Hematopoietic multipotent progenitor cell treated with erythropoietin and hydrocortisone succinate and interleukin-3 and kit ligand, for 15 days (in vitro differentiated cells): Measurements from ENCODE around the gene GCG.
A peak's percentile ranks its signal among the peaks of the same experiment; 100 is the strongest.

Source experiments
- DNase-seq: peaks from one replicate; pipeline ENCODE4 v3.0.0-alpha.2; 2015; ENCODE audit warnings: low spot score

The GCG gene

DNA sequence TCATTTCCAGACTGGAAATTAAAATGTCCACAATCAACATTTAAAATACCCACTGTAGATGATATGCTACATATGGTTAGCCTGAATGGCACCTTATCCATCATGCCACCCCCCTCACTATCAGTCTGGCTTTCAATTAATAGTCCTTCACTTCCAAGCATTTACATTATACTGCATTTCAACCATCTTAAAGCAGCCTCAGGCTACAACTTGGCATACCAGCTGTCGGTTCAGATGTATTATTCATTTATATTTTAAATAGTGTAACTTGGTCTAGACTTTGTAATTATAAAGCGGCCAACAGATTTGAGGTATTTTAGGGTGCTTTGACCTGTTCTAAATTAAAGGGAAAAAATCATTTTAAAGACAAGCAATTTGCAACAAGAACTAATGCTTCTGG, 2.6 kb downstream of the GCG start:
- DNase-seq = no peak

DNA sequence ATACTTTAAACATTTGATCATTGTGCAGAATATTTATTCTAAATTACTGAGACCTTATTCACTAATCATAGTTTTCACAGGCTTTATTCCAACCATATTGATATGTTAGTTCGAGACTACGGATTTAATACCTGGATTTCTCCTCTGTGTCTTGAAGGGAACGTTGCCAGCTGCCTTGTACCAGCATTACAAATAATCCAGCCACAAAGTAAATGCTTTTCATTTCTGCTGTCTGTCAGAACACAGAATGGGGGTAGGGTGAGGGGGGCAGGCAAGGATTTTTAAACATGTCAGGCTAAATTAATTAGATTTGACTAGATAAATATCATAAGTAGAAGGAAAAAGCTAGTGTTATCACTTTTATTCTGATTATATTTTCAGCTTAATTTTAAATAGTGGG, 3.1 kb downstream of the GCG start:
- DNase-seq = no peak

DNA sequence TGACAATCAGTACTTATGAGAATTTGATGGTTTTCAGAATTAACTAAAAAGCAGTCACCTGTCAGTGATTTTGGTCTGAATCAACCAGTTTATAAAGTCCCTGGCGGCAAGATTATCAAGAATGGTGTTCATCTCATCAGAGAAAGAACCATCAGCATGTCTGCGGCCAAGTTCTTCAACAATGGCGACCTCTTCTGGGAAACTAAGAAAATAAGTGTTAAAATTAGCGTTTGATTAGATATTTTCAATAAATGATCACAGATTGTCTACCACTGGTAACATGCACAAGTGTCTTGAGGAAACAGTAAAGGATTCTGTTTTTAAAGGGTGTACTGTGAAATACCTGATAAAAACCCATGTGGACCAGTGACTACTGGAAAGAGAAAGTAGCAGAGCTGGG, 8.1 kb downstream of the GCG start:
- no peak for DNase-seq

DNA sequence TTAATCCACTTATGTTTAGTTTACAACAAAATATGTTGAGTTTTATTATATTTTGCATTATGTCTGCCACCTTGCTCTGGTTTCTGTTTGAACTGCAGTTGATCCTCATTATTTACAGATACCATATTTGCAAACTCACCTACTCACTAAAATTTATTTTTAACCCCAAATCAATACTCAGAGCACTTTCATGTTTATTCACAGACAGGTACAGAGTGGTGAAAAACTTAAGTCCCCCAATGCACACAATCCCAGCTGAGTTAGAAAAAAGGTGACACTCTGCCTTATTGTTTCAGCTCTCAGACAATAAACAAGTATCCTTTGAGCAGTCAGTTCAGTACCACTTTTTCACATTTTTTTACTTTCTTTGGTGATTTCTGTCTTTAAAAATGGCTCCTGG, 13.7 kb downstream of the GCG start:
- no peak for DNase-seq

DNA sequence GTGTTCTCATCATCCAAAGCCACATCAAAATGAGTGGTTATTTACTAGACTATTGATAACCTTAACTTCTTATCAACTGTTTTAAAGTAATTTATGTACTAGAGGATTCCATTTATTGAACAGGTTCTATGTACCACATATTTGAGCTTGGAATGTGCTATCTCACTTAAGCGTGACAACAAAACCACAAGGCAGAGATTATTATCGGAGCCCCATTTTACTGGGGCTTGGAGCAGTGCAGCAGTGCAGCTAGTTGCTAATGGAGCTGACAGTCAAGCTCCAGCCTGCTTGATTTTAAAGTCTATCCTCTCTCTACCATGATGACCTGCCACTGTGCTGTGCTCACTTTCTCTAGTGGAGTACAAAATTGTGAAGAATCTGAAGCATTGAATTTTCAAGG, 24.6 kb downstream of the GCG start:
- DNase-seq = no peak

DNA sequence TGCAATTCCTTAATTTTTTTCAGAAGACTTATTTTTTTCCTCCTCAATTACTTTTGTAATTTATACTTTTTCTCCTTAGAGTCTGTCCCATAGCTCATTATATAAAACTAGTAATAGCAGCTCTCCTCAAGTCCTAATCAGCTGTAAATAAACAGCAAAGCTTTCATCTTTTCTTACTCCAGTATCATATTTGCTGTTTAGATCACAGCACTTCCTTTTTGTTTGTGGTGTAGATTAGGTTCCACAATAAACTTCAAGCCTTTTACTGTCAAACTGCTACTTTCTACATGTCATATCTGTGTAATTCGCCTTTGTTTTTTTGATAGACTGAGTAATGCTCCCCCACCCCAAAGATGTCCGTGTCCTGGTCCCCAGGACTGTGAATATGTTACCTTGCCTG, 25.5 kb downstream of the GCG start:
- no peak for DNase-seq

DNA sequence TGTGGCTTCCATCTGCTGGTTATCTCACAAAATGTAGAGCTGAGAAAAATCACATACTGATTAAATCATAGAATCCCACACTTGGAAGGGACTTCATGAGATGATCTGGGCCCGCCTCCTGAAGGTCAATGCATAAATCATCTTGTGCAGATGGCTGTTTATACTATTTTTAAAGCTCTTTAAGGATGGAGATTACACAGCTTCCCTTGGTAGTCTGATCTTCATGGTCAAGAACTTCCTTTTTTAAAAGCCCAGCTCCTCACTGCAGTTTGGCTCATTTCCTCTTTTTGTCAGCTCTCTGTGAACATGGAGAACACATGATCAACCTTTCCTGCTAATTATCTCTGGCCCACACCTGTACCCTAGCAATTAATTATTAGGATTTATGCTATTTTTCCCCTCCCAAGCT, 25.9 kb downstream of the GCG start:
- no peak for DNase-seq

DNA sequence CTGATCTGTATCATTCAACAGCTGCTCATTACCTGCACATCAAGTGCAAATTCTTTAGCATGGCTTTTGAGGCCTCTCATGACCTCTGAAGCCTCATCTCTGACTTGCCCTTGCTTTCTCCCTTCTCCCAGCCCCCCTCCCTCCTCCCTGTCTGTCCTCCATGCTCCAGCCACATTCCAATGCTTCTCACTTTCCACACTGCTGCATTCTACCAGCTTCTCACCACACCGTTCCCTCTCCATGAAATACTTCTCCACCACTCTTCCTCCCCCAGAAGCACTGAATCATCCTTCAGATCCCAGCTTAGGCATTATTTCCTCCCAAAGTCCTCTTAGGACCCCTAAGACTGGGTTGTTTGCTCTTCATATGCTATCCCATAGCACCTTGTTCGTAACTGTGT, 26.9 kb downstream of the GCG start:
- no peak for DNase-seq

DNA sequence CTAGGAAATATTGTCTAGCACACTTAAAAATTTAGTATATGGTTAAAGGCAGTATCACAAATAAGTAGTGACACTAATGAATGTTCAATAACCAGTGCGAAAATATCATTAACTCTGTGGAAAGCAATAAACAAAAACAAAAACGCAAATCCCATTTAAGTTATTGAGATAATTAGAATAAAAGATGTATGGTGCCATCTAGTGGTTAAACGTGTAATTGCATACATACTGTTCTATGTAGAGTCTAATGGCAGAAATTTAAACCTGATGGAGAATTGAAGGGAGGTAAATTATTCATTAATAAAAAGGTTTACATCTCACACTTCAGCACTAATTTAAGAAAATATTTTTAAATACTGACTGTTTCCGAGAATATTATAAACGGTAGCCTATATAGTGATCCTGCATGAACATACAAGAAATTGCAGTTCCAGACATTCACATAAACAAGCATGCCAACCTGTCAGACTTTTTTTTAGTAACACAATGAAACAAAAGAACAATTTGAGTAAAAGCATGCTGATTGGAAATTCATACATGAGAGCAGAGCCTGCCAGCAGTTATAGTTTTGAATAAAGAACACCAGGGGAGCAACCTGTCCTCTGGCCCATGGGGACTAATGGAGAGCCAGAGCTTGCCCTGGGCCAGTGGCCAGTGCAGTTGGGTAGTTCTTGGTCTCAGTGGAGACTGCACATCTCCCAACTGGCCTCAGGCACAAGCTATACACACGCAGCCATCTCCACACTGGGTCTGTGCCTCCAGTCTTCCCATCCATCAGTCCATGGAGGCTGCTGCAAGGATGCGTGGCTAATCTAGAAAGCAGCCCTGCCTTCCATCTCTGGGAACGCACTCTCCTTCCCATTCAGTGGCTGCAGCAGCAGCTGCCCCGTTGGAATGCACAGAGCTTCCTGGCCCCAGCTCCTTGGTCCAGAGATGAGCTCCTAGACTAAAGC, 28.0 kb downstream of the GCG start:
- DNase-seq = peak; percentile 68

DNA sequence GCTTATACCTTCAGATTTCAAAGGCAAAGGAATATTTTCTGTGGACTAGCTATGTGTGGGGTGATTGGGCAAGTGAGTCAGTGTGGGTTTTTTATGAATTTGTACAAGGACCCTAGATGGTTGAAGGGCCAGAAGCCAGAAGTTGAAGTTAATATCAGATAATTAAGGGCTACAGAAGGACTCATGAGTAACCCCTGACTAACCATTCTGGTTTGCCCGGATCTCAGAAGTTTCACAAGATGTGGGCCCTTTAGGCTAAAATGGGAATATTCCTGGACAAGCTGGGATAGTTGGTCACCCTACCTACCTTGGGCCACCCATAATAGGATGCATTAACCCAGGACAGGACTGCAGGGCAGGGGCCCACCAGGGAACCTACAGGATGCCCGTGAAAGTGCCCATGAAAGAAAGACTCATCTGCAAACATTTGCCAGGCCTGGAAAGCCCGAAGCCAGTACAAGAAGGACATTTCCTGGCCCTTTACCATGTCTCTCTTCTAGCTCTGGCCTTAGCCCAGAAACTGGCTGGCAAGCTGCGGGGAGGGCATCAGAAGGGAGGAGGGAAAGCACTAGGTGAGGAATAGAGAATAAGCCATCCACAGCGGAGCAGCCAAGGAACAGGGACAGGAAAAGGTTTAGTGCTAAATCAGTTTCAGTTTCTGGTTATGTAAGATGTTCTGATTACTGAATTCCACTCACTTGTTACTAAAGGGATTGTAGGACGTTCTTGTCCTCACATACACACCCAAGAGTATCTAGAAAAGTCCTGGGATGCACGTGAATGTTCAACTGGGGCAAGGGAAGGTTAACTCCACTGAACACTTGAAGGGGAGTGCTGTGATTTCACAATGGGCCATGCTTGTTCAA, 33.6 kb downstream of the GCG start:
- no peak for DNase-seq

DNA sequence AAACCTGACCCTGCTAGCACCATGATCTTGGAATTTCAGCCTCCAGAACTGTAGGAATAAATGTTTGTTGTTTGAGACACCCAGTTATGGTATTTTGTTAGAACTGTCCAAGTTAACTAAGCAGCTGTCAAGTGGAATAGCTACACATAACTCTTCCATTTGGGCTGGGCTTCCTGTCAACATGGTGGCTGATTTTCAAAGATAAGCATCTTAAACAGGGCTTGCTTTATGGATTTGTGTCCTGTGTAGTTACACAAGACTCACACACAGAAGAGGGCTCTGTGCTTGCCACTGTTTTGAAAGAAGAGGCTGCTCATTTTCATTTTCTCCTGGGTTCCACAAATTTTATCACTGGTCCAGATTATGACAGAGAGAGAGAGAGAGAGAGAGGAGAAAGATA, 35.7 kb downstream of the GCG start:
- no peak for DNase-seq

DNA sequence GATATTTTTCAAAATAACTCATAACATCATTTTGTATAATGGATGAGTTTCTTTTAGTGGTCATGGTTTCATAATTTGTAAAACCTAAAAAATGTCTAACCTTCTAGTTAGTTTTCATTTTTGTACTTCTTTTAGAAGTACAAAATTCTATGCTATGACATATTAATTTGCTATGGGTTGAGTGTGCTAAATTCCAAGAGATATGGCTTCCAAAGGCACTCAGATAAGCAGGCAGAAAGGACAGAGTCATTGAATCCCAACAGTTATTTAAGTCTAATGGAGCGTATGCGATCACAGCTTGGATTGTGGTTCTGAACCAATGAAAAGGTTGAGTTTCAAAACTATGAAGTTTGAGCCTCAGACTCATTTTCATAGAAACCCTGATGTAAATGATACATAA, 37.0 kb downstream of the GCG start:
- DNase-seq = no peak

DNA sequence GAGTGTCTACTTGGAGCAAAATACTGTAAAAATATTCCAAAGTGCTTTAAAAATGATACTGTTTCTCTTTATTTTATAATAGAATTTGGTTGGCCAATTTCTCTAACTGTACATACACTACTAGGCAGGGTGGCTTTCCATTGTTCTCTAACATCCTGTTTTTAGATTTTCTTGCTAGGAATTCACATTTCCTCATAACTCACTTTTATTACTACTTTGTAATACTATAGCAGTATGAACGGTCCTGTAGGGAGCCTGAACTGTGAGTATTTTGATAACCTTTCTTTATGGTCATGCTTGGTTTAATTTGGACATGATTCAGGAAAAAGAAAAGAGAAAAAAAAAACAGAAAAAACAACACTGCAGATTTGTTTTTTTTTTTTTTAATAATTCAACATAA, 37.8 kb downstream of the GCG start:
- DNase-seq = no peak

DNA sequence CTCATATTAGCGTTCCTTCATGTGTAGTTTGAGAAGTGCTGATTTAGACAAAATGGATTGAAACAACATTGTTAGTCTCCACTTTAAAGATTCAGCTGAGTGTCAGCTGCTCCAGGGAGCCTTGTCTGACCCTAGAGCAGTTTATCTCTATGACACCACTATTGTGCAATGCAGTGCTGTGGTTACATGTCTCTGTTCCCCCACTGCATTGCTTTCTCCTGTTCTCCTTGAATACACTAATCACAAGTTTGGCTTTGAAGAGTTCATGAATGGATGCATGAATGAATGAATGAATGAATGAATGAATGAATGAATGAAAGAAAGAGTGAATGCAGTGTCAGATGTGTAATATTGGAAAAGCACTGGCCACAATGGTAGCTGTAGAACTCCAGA, 38.3 kb downstream of the GCG start:
- no peak for DNase-seq

DNA sequence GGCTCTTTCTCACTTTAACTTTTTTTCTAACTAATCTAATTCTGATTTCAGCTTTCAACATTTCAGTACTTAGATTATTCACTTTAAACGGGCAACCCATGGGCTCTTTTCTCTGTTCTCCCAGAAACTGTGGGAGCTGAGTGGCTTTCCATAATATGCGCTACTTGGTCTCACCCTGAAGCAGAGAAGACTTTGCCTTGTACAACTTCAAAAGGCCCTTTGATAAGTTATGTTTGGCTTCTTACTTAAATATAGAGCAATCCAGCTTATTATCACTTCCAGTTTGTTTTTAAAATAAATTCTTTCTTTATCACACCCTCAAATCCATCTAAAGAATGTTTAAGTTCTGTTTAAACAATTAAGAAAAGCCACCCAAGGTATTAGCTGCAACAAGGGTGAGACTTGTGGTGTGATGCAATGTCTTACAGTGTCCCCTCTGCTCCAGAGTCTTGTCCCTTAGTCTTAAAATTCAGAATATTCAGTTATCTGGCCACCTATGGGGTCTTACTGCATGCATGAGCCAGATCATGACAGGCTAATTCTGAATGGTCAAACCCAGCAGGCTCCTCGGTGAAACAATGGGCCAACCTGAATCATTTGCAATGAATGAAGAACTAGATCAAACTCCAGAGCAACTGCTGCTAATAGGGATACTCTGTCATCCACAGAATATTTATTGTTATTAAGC, 38.8 kb downstream of the GCG start:
- no peak for DNase-seq

DNA sequence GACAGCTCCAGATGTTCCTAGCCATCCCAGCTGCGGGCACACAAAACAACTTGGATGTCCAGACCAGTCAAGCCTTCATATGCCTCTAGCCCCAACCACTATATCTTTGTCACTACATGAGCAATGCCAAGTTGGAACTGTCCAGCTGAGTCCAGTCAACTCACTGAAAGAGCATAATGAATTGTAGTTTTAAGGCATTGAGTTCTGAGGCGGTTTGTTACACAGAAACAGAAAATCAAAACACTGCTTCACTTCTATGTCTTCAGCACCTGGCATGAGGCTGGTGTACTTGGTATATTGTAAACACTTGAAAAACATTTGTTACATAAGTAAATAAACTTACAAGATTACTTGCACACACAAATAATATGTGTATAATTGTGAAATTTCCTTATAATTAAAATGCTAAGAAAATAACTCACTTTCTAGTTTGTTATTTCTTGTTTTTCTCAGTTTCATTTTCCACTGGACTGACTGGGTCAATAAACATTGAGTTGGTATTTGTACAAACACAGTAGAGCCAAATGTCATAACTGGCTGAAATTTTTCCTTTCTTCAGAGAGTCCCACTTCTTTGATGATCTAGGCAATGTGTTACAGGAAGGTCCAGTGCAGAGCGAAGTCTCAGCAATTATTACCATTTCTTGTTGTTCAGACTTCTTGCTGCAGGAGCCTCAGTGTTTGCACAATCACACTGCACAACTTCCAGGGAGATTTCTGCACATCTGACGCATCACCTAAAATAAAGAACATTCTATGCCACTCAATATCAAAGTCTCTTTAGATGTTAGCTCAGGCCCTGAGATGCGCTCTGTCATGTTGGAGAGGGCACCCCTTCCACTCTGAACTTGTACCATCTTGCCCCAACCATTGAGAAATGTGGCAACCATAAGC, 39.8 kb downstream of the GCG start:
- no peak for DNase-seq

DNA sequence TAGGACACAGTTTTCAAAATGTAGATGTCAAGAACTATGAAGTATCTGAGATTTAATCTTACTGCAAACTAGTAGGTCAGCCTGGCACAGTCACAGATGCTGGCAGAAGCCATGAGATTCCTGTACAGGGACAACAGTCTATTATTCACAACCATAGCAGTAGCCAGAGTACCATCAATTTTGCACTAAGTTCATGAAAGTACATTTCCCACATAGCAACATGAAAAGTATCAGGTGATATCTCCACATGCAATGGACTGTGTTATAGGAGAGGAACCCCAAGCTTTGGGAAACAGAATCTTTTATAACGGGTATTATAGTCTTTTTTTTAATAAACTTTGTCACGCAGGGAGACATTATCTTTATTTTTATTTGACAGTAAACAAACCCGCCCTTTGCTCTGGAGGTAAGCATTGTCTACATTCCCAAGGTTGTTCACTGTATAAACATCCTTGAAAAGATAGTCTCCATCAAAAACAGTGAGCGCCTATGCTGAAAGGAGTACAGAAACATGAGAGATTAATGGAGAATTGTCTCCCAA, 44.6 kb downstream of the GCG start:
- DNase-seq = no peak

DNA sequence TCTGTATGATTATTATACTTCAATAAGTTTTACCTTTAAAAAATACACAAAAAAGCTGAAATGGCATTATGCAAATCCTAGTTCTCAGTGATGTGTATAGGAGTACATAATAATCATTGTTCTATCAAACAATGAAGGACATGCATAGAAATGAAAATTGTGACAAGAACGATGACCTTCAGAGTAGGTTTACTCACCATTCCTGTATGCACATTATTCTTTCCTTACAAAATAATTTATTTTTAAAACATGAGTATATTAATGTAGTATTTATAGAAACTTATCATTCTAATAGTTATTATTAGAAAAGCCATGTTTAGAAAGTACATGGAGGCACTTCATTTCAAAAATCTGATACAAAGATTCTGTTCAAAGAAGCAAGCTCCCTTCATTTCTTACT, 45.3 kb downstream of the GCG start:
- DNase-seq = no peak

DNA sequence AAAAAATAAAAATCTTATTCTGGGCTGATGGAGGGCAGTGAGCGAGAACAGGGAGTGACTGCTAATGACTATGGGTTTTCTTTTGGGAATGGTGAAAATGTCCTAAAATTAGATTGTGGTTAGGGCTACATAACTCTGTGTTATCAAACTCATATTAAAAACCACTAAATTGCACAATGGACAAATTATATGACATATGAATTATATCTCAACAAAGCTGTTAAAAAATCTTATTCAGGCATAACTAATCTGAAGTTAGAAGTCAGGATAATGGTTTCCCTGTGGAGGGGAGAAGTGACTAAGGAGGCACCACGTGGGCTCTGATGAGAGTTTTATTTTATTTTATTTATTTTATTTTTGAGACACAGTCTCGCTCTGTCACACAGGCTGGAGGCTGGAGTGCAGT, 45.9 kb downstream of the GCG start:
- no peak for DNase-seq

DNA sequence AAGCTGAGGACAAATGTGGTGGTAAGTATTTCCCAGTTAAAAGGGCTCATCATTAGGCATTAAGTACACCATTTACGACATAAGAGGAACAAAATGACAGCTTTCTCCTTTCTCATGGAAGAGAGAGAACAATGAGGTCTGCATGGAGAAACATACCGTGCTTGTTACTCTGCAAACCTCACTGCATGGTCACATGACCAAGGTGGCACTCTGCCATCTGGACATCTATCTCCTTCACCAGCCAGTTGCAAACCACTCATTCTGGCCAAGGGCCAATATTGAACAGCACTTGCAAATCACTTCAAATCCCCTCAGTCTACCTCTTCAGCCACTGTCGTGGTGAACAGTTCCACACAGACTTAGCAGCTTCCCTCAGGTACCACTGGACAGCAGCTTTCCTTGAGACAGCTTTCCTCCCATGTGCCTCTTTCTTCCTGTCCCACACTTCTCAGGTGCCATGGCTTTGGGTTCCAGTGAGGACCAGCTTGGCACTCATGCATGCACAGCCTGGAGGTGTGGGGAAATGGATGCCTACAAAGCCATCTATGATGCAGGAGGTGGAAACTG, 48.5 kb downstream of the GCG start:
- no peak for DNase-seq

DNA sequence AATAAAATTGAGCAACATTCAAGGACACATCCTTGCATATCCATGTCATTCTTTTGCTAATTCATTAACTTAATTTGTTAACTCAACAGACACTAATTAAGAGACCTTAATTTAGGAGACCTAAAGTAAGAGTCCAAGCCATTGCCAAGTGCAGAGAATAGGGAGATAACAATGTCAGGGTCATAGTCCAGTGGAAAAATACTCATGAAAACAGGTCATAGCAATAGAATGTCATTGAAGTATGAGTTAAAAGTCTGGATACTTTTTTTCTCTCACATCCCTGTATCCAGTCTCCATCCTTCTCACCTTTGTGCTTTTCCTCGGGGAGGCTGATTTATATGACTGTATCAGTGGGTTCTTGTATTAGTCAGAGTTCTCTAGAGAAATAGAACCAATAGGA, 51.5 kb downstream of the GCG start:
- no peak for DNase-seq
